Peyer's patch (tissue), 4 donors: ENCODE measurements around the gene AMT.

Source experiments
- POLR2A ChIP-seq, 2 donors: fragments of 450-650 bp; IDR thresholded peaks; one replicate each; pipeline ENCODE4 v1.5.1; 2017; ENCODE audit warnings: antibody characterized with exemption in 2 of 2, mild to moderate bottlenecking in 2 of 2, moderate library complexity in 2 of 2
- TF ChIP-seq, protein P1 (sequence below), 6 experiments: fragments of 450-650 bp in 4 of 6; fragments of 200-600 bp in 2 of 6; sonication (generic) in 1 of 6; IDR thresholded peaks; one replicate each; pipeline ENCODE4 v1.5.1; 2017 to 2019; ENCODE audit warnings: antibody characterized with exemption in 6 of 6, mild to moderate bottlenecking in 3 of 6, moderate library complexity in 1 of 6

DNA sequence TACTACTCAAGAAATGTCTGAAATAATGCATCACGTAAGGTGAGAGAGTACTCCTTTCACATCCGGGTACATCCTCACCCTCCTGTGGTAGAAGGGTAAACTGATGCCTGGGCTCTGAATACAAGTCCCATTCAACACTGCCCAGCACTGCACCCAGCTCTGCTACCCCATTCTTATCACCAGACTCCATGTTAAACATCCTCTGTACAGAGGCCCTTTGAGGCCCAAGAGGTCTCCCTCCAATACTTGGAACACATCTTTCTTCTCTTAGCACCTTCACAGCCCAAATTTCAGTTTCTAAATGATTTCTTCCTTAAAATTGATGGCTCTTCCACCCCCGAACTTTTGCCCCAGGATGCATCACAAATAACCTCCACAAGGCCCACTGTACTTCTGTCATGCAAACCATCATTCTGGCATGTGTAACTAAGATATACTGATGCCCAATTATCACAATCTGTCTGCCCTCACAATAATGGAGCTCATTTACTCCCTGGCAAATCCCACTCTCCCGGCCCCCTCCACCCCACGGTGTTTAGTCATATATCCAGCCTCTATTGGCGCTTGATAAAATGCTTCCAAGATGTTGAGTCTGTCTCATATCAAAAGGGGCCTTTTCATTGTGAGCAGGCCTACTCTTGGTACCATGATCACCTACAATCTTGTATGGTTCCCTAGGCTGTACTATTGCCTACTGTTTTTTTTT lies 51.5 kb downstream of the AMT start:
- TF ChIP-seq, protein P1, sequence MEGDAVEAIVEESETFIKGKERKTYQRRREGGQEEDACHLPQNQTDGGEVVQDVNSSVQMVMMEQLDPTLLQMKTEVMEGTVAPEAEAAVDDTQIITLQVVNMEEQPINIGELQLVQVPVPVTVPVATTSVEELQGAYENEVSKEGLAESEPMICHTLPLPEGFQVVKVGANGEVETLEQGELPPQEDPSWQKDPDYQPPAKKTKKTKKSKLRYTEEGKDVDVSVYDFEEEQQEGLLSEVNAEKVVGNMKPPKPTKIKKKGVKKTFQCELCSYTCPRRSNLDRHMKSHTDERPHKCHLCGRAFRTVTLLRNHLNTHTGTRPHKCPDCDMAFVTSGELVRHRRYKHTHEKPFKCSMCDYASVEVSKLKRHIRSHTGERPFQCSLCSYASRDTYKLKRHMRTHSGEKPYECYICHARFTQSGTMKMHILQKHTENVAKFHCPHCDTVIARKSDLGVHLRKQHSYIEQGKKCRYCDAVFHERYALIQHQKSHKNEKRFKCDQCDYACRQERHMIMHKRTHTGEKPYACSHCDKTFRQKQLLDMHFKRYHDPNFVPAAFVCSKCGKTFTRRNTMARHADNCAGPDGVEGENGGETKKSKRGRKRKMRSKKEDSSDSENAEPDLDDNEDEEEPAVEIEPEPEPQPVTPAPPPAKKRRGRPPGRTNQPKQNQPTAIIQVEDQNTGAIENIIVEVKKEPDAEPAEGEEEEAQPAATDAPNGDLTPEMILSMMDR (IDR thresholded peaks at IDR 0.05): no peak
- TF ChIP-seq POLR2A (IDR thresholded peaks at IDR 0.05): no peak
